Nephron progenitor cell (in vitro differentiated cells): ENCODE results near the gene ANKMY1.

Experiments
- DNase-seq: peaks from one replicate; pipeline ENCODE4 v3.0.0; 2021
- H3K27ac Mint-ChIP-seq: 2 replicates; pipeline ENCODE4 v1.8.0; 2021; ENCODE audit warnings: mild to moderate bottlenecking, moderate library complexity, mixed read lengths
- H3K27me3 Mint-ChIP-seq: 2 replicates; pipeline ENCODE4 v1.8.0; 2021; ENCODE audit warnings: mild to moderate bottlenecking, low read depth, mixed read lengths; ENCODE audit not compliant: poor library complexity
- H3K36me3 Mint-ChIP-seq: 2 replicates; pipeline ENCODE4 v1.8.0; 2021; ENCODE audit warnings: low read depth, mixed read lengths
- H3K4me1 Mint-ChIP-seq: 2 replicates; pipeline ENCODE4 v1.8.0; 2021; ENCODE audit warnings: mixed read lengths
- H3K4me3 Mint-ChIP-seq: 2 replicates; pipeline ENCODE4 v1.8.0; 2021; ENCODE audit warnings: mild to moderate bottlenecking, moderate library complexity, mixed read lengths
- H3K9me3 Mint-ChIP-seq: 2 replicates; pipeline ENCODE4 v1.8.0; 2021; ENCODE audit warnings: mild to moderate bottlenecking, moderate library complexity, mixed read lengths
- TF ChIP-seq, protein P1 (sequence below): fragments of 200-600 bp; sonication (generic); IDR thresholded peaks from 2 replicates; pipeline ENCODE4 v1.5.0; 2021; ENCODE audit warnings: antibody characterized with exemption

The ANKMY1 gene

DNA sequence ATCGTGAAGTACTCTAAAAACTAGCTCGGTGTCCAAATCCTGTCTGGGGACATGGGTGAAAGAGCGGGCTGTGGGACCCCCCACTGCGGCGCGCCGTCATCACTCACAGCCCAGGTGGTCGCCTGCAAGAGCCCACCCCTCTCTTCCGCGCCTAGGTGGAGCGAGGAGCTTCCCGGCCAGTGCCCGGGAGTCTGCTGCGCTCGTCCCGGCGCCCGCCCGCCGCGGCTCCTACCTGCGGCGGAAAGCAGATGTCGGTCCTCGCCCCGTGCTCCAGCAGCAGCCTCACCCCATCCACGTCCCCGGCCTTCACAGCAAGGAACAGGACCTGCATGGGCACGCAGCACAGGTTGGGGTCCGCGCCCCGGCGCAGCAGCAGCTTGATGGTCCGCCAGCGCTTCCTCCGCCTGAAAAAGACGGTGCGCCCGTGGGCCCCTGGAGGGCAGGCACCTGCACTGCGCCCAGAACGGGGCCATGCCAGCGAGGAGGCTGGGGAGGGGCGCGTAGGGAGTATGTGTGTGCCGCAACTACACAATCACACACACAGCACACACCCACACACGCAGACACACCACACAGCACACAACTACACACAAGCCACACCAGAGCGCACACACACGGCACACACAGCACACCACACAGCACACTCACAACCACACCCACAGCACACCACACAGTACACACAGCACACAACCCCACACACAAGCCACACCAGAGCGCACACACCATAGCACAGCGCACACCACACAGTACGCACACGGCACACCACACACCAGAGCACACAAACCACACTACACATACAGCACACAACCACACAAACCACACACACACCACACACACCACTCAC lies 37.4 kb downstream of the ANKMY1 start:
- peaks cover 77% of the 10 kb centered on the region for H3K36me3 Mint-ChIP-seq
- TF ChIP-seq, protein P1, sequence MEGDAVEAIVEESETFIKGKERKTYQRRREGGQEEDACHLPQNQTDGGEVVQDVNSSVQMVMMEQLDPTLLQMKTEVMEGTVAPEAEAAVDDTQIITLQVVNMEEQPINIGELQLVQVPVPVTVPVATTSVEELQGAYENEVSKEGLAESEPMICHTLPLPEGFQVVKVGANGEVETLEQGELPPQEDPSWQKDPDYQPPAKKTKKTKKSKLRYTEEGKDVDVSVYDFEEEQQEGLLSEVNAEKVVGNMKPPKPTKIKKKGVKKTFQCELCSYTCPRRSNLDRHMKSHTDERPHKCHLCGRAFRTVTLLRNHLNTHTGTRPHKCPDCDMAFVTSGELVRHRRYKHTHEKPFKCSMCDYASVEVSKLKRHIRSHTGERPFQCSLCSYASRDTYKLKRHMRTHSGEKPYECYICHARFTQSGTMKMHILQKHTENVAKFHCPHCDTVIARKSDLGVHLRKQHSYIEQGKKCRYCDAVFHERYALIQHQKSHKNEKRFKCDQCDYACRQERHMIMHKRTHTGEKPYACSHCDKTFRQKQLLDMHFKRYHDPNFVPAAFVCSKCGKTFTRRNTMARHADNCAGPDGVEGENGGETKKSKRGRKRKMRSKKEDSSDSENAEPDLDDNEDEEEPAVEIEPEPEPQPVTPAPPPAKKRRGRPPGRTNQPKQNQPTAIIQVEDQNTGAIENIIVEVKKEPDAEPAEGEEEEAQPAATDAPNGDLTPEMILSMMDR, result no peak
- peak overlapping the region; percentile 43 for H3K27ac Mint-ChIP-seq
- no peak for DNase-seq
- H3K9me3 Mint-ChIP-seq, result peaks cover 54% of the 10 kb centered on the region
- peaks cover 23% of the 10 kb centered on the region for H3K27me3 Mint-ChIP-seq
- H3K4me1 Mint-ChIP-seq, result peaks cover 22% of the 10 kb centered on the region
- H3K4me3 Mint-ChIP-seq, result no peak overlapping the region

DNA sequence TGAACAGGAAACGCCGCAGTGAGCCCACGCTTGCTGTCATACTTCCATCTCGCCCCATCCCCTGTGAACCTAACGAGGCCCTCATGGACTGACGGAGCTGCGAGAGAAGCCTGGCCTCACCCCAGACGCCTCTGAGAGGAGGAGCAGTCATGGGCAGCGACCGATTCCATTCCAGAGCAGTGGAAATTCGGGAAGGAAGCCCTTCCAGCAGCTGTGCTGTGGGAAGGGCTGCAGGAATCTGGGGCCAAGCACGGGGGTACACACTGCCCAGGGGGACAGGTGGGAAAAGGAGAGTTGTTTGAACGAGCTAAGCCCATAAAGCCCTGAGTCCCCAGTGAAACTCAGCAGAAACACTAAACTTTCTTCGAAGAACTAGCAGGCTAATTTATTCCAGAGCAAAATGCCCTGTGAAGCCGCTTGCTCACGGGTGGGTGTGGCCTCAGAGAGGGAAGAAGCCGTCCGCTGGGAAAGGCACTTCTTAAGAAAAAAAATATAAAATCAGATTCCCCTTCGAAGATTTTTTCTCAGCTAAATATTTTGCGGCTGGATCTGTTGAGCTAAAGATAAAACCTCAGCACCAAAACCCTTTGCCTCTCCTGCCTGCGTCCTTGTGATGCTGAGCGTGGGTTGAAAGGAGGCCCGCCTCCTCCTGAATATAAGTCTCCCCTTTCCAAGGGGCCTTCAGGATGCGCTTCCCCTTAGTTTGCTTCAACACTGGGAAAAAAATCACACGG lies 38.2 kb downstream of the ANKMY1 start:
- Mint-ChIP-seq H3K4me1 (peaks cover 22% of the 10 kb centered on the region), H3K9me3 (peaks cover 46% of the 10 kb centered on the region), H3K27ac (peak overlapping the region; percentile 93), H3K36me3 (peaks cover 70% of the 10 kb centered on the region), H3K4me3 (no peak overlapping the region), H3K27me3 (peaks cover 24% of the 10 kb centered on the region)
- no peak for DNase-seq
- TF ChIP-seq, protein P1, result no peak

DNA sequence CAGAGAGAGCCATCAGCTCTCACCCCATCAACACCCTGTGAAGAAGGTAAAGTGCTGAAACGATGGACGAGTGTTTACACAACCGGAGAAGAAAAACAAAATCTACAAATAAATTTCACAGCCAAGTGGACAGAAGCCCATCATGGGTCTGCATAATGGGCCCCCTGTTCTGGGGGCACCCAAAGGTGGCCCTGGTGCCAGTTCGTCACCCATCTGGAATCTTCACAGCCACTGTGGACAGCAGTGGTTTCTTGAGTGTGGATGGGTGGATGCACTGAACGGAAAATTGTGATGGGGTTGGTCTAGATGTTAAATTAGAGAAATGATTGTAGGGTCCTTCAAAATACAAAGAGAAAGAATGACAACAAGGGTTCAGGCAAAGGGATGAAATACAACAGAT lies 38.8 kb downstream of the ANKMY1 start:
- H3K4me3 Mint-ChIP-seq, result no peak overlapping the region

DNA sequence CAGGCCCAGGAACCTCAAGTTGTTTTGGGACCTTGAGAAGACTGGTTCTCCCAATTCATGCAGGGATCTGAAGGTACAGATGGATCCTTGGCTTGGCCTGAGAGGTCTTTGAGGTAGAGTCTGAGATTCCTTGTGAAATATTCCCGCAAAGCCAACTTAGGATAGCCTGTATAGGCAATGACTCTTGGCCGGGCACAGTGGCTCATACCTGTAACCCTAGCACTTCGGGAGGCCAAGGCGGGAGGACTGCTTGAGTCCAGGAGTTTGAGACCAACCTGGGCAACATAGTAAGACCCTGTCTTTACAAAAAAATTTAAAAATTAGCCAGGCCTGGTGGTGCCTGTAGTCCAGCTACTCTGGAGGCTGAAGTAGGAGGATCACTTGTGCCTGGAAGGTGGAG lies 40.4 kb downstream of the ANKMY1 start:
- H3K9me3 Mint-ChIP-seq, result peaks cover 25% of the 10 kb centered on the region
- no peak overlapping the region for H3K27ac Mint-ChIP-seq
- H3K4me3 Mint-ChIP-seq, result no peak overlapping the region
- H3K27me3 Mint-ChIP-seq, result peaks cover 25% of the 10 kb centered on the region
- H3K4me1 Mint-ChIP-seq, result peaks cover 27% of the 10 kb centered on the region
- DNase-seq, result no peak
- TF ChIP-seq, protein P1, result no peak
- H3K36me3 Mint-ChIP-seq, result peaks cover 47% of the 10 kb centered on the region

More for the DNA sequence above, 38.8 kb downstream of the ANKMY1 start:
- DNase-seq, result no peak
- H3K36me3 Mint-ChIP-seq, result peaks cover 64% of the 10 kb centered on the region
- peaks cover 24% of the 10 kb centered on the region for H3K4me1 Mint-ChIP-seq
- TF ChIP-seq, protein P1, result no peak
- peaks cover 40% of the 10 kb centered on the region for H3K9me3 Mint-ChIP-seq
- H3K27ac Mint-ChIP-seq, result peak overlapping the region; percentile 93
- H3K27me3 Mint-ChIP-seq, result peaks cover 27% of the 10 kb centered on the region

DNA sequence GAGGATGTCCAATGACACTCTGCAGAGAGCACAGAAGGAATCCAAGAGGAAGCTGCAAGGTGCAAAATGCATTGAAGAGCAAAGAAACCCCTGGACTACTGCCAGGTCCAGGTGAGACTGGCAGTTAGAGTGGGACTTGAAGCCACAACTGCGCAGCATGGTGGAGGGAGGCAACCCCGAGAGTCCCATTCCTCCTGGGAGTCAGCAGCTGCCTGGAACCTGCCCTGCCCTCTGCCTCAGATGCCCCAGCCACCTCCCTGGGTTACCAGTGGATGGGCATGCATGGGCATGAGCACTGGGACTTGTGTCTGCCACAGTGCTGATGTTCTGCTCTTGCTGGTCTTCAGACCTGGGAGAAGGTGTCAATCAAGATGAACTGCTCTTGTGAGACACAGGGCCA lies 43.2 kb downstream of the ANKMY1 start:
- H3K9me3 Mint-ChIP-seq, result peaks cover 13% of the 10 kb centered on the region
- peaks cover 22% of the 10 kb centered on the region for H3K27me3 Mint-ChIP-seq
- no peak overlapping the region for H3K27ac Mint-ChIP-seq
- peaks cover 16% of the 10 kb centered on the region for H3K4me1 Mint-ChIP-seq
- DNase-seq, result no peak
- H3K36me3 Mint-ChIP-seq, result peaks cover 23% of the 10 kb centered on the region
- no peak overlapping the region for H3K4me3 Mint-ChIP-seq
- TF ChIP-seq, protein P1, result no peak
